ENCODE results near the gene TATDN3.
A peak's percentile ranks its signal among the peaks of the same experiment; 100 is the strongest.
"Not testable (repeated sequence)": the region's sequence is repeated elsewhere in the genome, so short reads cannot be mapped to it uniquely, and the experiment has no call there.

The TATDN3 gene

DNA sequence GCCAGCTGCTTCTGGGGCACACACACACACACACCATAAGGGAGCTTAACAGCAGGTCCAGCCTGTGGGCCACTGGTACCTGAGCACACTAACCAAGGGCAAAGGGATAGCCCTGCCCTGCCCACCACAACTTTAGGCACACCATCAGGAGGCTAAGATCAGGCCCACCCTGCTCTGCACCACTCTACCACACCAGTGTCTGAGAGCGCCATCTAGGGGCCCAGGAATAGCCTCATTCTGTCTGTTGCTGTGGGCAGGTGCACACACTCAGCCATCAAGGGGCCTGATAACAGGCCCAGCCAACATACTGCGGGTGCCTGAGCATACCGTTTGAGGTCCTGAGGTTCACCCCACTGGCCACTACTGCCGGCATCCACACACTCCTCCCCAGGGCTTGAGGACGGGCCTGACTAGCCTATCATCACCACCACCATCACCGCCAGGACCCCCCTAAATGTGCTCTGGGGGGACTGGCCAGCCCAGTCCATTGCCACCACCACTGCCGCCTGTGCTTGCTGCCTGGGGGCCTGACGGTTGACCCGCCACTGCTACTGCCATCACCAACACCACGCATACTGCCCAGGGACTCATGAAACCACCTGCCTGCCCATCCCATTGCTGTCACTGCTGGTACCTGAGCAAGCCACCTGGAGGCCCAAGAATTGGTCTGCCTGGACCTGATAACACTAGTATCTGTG, 31.4 kb upstream of the TATDN3 start:
- DNase-seq = peak; percentile 61
- TF ChIP-seq, protein P1, sequence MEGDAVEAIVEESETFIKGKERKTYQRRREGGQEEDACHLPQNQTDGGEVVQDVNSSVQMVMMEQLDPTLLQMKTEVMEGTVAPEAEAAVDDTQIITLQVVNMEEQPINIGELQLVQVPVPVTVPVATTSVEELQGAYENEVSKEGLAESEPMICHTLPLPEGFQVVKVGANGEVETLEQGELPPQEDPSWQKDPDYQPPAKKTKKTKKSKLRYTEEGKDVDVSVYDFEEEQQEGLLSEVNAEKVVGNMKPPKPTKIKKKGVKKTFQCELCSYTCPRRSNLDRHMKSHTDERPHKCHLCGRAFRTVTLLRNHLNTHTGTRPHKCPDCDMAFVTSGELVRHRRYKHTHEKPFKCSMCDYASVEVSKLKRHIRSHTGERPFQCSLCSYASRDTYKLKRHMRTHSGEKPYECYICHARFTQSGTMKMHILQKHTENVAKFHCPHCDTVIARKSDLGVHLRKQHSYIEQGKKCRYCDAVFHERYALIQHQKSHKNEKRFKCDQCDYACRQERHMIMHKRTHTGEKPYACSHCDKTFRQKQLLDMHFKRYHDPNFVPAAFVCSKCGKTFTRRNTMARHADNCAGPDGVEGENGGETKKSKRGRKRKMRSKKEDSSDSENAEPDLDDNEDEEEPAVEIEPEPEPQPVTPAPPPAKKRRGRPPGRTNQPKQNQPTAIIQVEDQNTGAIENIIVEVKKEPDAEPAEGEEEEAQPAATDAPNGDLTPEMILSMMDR (IDR thresholded peaks at IDR 0.05; ENCODE audit: low read depth, low read length) = peak; percentile 88
- Histone ChIP-seq H3K27me3 (ENCODE audit: insufficient read depth, low read depth, severe bottlenecking) (no peaks in the 10 kb centered on the region), H3K9me3 (ENCODE audit: severe bottlenecking) (no peaks in the 10 kb centered on the region), H3K36me3 (peaks cover 20% of the 10 kb centered on the region), H3K4me3 (ENCODE audit: low read depth, low read length) (no peak overlapping the region), H3K27ac (no peak overlapping the region)

- Histone ChIP-seq H3K9me3 (ENCODE audit: severe bottlenecking) (no peaks in the 10 kb centered on the region), H3K27ac (no peak overlapping the region), H3K27me3 (ENCODE audit: insufficient read depth, low read depth, severe bottlenecking) (no peaks in the 10 kb centered on the region), H3K36me3 (peaks cover 18% of the 10 kb centered on the region), H3K4me3 (ENCODE audit: low read depth, low read length) (no peak overlapping the region)
- DNase-seq = no peak
- TF ChIP-seq, protein P1 (IDR thresholded peaks at IDR 0.05; ENCODE audit: low read depth, low read length) = no peak
Observed at GRCh38 chr1:212762234-212762633, 29.5 kb upstream of the TATDN3 start.

DNA sequence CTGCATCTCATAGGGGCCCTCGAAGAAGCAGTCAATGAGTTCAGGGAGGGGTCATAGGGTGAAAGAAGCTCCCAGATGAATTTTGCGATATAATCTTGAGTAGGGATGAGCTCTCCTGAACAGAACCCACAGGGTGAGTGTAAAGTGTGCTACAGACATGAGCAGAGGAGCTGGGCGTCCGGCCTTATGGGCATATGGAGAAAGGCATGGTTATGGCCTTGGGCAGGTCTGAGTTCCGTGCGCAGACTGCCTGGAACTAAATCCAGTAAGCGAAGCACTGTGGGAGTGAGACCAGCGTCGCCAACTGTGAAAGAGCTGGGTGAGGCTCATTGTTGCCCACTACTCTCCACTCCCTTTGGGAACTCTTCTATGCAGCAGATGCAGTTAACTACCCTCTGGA, 28.9 kb upstream of the TATDN3 start:
- DNase-seq = no peak
- H3K27ac ChIP-seq = no peak overlapping the region
- no peaks in the 10 kb centered on the region for H3K27me3 ChIP-seq (ENCODE audit: insufficient read depth, low read depth, severe bottlenecking)
- H3K9me3 ChIP-seq (ENCODE audit: severe bottlenecking) = no peaks in the 10 kb centered on the region
- TF ChIP-seq, protein P1 (IDR thresholded peaks at IDR 0.05; ENCODE audit: low read depth, low read length) = no peak
- H3K4me3 ChIP-seq (ENCODE audit: low read depth, low read length) = no peak overlapping the region
- H3K36me3 ChIP-seq = peaks cover 18% of the 10 kb centered on the region

DNA sequence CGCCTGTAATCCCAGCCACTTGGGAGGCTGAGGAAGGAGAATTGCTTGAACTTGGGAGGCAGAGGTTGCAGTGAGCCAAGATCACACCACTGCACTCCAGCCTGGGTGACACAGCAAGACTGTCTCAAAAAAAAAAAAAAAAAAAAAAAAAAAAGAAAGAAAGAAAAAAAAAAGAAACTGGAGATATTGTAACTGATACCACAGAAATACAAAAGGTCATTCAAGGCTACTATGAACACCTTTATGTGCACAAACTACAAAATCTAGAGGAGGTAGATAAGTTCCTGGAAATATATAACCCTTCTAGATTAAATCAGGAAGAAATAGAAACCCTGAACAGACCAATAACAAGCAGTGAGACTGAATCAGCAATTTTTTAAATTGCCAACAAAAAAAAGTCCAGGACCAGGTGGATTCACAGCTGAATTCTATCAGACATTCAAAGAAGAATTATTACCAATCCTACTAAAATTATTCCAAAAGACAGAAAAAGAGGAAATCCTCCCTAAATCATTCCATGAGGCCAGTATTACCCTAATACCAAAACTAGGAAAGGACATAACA, 26.9 kb upstream of the TATDN3 start:
- not testable (repeated sequence) for DNase-seq; H3K4me3 ChIP-seq (ENCODE audit: low read depth, low read length); H3K27me3 ChIP-seq (ENCODE audit: insufficient read depth, low read depth, severe bottlenecking); H3K9me3 ChIP-seq (ENCODE audit: severe bottlenecking); H3K27ac ChIP-seq
- peaks cover 21% of the 10 kb centered on the region for H3K36me3 ChIP-seq

- not testable (repeated sequence) for H3K9me3 ChIP-seq (ENCODE audit: severe bottlenecking); H3K4me3 ChIP-seq (ENCODE audit: low read depth, low read length); H3K27me3 ChIP-seq (ENCODE audit: insufficient read depth, low read depth, severe bottlenecking); DNase-seq; H3K27ac ChIP-seq
- H3K36me3 ChIP-seq = peaks cover 17% of the 10 kb centered on the region
Observed at GRCh38 chr1:212766825-212767224, 24.9 kb upstream of the TATDN3 start.

GRCh38 chr1:212769459-212770167, 22.1 kb upstream of the TATDN3 start:
- Histone ChIP-seq H3K27me3 (ENCODE audit: insufficient read depth, low read depth, severe bottlenecking) (no peaks in the 10 kb centered on the region), H3K36me3 (peaks cover 19% of the 10 kb centered on the region), H3K9me3 (ENCODE audit: severe bottlenecking) (no peaks in the 10 kb centered on the region), H3K4me3 (ENCODE audit: low read depth, low read length) (no peak overlapping the region), H3K27ac (no peak overlapping the region)
- TF ChIP-seq, protein P1 (IDR thresholded peaks at IDR 0.05; ENCODE audit: low read depth, low read length) = no peak
- no peak for DNase-seq
